Measurements from ENCODE around the gene CCNY.

CCNY gene

GRCh38 chr10:35540296-35541164 is 204.2 kb downstream of the CCNY start:
- TF ChIP-seq REST (IDR thresholded peaks at IDR 0.05; ENCODE audit: insufficient read depth in 1 of 2, low read depth in 2 of 2, low read length in 2 of 2) (no peak), POLR2AphosphoS5 (IDR thresholded peaks at IDR 0.05; ENCODE audit: low read depth, low read length) (no peak), SIN3A (IDR thresholded peaks at IDR 0.05; ENCODE audit: borderline replicate concordance, insufficient read depth, low read length) (no peak), TAF1 (IDR thresholded peaks at IDR 0.05; ENCODE audit: borderline replicate concordance, insufficient read depth, low read length) (no peak), FOXP2 (optimal IDR thresholded peaks at IDR 0.05; ENCODE audit: borderline replicate concordance, extremely low read depth, extremely low read length, insufficient read depth) (no peak)

- TF ChIP-seq TAF1 (IDR thresholded peaks at IDR 0.05; ENCODE audit: borderline replicate concordance, insufficient read depth, low read length) (no peak), FOXP2 (optimal IDR thresholded peaks at IDR 0.05; ENCODE audit: borderline replicate concordance, extremely low read depth, extremely low read length, insufficient read depth) (no peak), REST (IDR thresholded peaks at IDR 0.05; ENCODE audit: insufficient read depth in 1 of 2, low read depth in 2 of 2, low read length in 2 of 2) (no peak), POLR2AphosphoS5 (IDR thresholded peaks at IDR 0.05; ENCODE audit: low read depth, low read length) (no peak), SIN3A (IDR thresholded peaks at IDR 0.05; ENCODE audit: borderline replicate concordance, insufficient read depth, low read length) (no peak)
Observed at GRCh38 chr10:35541720-35542119, 205.4 kb downstream of the CCNY start.

DNA sequence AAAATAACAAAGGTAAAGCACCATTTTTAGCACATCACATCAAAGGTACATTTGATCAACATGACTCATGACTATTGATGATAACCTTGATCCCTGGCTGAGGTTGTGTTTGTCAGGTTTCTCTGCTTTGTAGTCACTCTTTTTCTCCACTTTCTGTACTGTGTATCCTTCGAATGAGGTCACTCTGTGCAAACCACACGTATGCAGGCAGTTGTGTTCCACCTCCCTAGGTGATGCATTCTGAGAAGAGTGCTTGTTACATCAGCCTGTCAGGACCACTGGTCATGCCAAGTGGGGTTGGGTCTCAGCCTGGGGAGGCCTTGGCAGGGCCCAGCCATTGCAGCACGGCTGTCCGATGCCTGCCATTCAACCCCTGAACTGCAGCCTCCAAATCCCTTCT is 206.0 kb downstream of the CCNY start:
- no peak for TF ChIP-seq FOXP2 (optimal IDR thresholded peaks at IDR 0.05; ENCODE audit: borderline replicate concordance, extremely low read depth, extremely low read length, insufficient read depth)
- TF ChIP-seq REST (IDR thresholded peaks at IDR 0.05; ENCODE audit: insufficient read depth in 1 of 2, low read depth in 2 of 2, low read length in 2 of 2): no peak
- no peak for TF ChIP-seq SIN3A (IDR thresholded peaks at IDR 0.05; ENCODE audit: borderline replicate concordance, insufficient read depth, low read length)
- no peak for TF ChIP-seq POLR2AphosphoS5 (IDR thresholded peaks at IDR 0.05; ENCODE audit: low read depth, low read length)
- TF ChIP-seq TAF1 (IDR thresholded peaks at IDR 0.05; ENCODE audit: borderline replicate concordance, insufficient read depth, low read length): no peak

DNA sequence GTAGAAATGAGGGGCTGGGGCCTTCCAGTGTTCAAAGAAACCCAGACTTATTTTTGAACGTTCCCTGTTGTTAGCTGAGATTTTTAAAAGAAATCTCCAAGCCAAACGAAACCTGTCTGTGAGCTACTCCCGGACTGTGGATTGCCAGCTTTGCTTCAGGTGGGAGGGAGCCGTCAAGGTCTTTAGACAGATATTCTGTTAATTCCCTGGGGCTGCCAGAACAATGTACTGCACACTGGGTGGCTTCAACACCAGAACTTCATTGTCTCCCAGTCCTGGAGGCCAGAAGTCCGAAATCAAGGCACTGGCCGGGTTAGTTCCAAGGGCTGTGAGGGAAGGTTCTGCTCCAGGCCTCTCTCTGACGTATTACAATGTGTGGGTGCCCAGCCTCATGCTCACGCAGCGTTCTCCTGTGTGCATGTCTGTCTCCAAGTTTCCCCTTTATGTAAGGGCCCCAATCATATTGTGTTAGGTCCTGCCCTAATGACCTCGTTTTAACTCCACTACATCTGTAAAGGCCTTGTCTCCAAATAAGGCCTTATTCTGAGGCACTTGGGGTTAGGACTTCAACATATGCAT is 208.9 kb downstream of the CCNY start:
- TF ChIP-seq REST (IDR thresholded peaks at IDR 0.05; ENCODE audit: insufficient read depth in 1 of 2, low read depth in 2 of 2, low read length in 2 of 2) (no peak), POLR2AphosphoS5 (IDR thresholded peaks at IDR 0.05; ENCODE audit: low read depth, low read length) (no peak), TAF1 (IDR thresholded peaks at IDR 0.05; ENCODE audit: borderline replicate concordance, insufficient read depth, low read length) (no peak), FOXP2 (optimal IDR thresholded peaks at IDR 0.05; ENCODE audit: borderline replicate concordance, extremely low read depth, extremely low read length, insufficient read depth) (no peak)
